ENCODE measurements around the gene KL. TPM values are rescaled to one million over a fixed set of nuclear protein-coding genes. Genes with fewer than 3 reads are reported as not detected.
A peak's percentile ranks its signal among the peaks of the same experiment; 100 is the strongest.

KL gene
- total RNA-seq, 4 donors from 2014 or later: 0.34 to 2.8 (median 1.8) TPM

GRCh38 chr13:32997399-32997798 lies 18.8 kb upstream of the KL start:
- WGBS, 2 donors: 89 to 96% methylated on average over 2 of the region's 2 CpGs
- no peak overlapping the region for H3K4me3 ChIP-seq (ENCODE audit: low read depth, poor library complexity, severe bottlenecking)
- no peak for DNase-seq (ENCODE audit: low spot score in 2 of 2)
- intact Hi-C loops (cut with DNase I; ENCODE audit: low total_unique reads): no loop called here
- TF ChIP-seq, protein P1, sequence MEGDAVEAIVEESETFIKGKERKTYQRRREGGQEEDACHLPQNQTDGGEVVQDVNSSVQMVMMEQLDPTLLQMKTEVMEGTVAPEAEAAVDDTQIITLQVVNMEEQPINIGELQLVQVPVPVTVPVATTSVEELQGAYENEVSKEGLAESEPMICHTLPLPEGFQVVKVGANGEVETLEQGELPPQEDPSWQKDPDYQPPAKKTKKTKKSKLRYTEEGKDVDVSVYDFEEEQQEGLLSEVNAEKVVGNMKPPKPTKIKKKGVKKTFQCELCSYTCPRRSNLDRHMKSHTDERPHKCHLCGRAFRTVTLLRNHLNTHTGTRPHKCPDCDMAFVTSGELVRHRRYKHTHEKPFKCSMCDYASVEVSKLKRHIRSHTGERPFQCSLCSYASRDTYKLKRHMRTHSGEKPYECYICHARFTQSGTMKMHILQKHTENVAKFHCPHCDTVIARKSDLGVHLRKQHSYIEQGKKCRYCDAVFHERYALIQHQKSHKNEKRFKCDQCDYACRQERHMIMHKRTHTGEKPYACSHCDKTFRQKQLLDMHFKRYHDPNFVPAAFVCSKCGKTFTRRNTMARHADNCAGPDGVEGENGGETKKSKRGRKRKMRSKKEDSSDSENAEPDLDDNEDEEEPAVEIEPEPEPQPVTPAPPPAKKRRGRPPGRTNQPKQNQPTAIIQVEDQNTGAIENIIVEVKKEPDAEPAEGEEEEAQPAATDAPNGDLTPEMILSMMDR (IDR thresholded peaks at IDR 0.05): no peak
- TF ChIP-seq POLR2A (IDR thresholded peaks at IDR 0.05): no peak

GRCh38 chr13:32998966-32999365 lies 17.3 kb upstream of the KL start:
- no peak for DNase-seq (ENCODE audit: low spot score in 2 of 2)
- intact Hi-C loops (cut with DNase I; ENCODE audit: low total_unique reads): no loop called here
- TF ChIP-seq, protein P1 (IDR thresholded peaks at IDR 0.05): no peak
- TF ChIP-seq POLR2A (IDR thresholded peaks at IDR 0.05): no peak
- 91 to 94% methylated on average over 5 of the region's 5 CpGs for WGBS, 2 donors
- H3K4me3 ChIP-seq (ENCODE audit: low read depth, poor library complexity, severe bottlenecking): no peak overlapping the region

- WGBS, 2 donors: 93 to 100% methylated on average over 1 of the region's 1 CpG
- intact Hi-C loops (cut with DNase I; ENCODE audit: low total_unique reads): no loop called here
- no peak for DNase-seq (ENCODE audit: low spot score in 2 of 2)
- H3K4me3 ChIP-seq (ENCODE audit: low read depth, poor library complexity, severe bottlenecking): no peak overlapping the region
- no peak for TF ChIP-seq POLR2A (IDR thresholded peaks at IDR 0.05)
- TF ChIP-seq, protein P1 (IDR thresholded peaks at IDR 0.05): no peak
Observed at GRCh38 chr13:33000365-33000764, 15.9 kb upstream of the KL start.

DNA sequence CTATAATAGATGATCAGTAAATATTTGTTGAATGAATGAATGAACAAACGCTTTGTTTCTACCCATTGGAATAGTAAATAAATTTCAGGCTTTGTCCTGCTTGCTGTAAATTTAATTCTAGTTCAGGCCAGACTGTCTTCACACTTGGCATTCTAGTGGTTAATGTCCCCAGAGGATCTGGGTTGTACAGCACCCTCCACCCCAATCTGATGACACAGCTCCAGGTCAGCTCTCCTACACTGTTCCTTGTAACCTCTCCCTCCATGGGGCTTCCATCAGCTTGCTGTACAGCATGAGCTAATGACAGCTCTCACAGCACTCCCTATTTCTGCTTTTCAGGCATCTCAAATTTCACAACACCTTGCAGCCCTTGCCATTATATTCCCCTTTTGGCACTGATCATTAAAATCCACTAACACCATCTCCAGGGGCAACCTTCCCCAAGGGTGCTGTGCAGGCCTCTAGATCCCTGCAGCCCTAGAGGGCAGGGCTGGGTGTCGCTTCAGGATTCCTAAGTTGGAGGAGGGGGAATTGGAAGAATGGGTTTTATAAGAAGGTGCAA lies 12.7 kb upstream of the KL start:
- WGBS, 2 donors: 86 to 91% methylated on average over 2 of the region's 2 CpGs
- no peak for DNase-seq (ENCODE audit: low spot score in 2 of 2)
- intact Hi-C loops (cut with DNase I; ENCODE audit: low total_unique reads): no loop called here
- H3K4me3 ChIP-seq (ENCODE audit: low read depth, poor library complexity, severe bottlenecking): no peak overlapping the region
- TF ChIP-seq, protein P1 (IDR thresholded peaks at IDR 0.05): no peak
- no peak for TF ChIP-seq POLR2A (IDR thresholded peaks at IDR 0.05)

GRCh38 chr13:33004511-33004910 lies 11.7 kb upstream of the KL start:
- 9 to 14% methylated on average over 3 of the region's 3 CpGs for WGBS, 2 donors
- no peak overlapping the region for H3K4me3 ChIP-seq (ENCODE audit: low read depth, poor library complexity, severe bottlenecking)
- intact Hi-C loops (cut with DNase I; ENCODE audit: low total_unique reads): no loop called here
- TF ChIP-seq, protein P1 (IDR thresholded peaks at IDR 0.05): no peak
- no peak for TF ChIP-seq POLR2A (IDR thresholded peaks at IDR 0.05)
- DNase-seq (ENCODE audit: low spot score in 2 of 2): peak in 1 of 2 donors; percentile 51

GRCh38 chr13:33006134-33006533 lies 10.1 kb upstream of the KL start:
- no peak overlapping the region for H3K4me3 ChIP-seq (ENCODE audit: low read depth, poor library complexity, severe bottlenecking)
- 71 to 77% methylated on average over 2 of the region's 2 CpGs for WGBS, 2 donors
- DNase-seq (ENCODE audit: low spot score in 2 of 2): no peak
- TF ChIP-seq, protein P1 (IDR thresholded peaks at IDR 0.05): no peak
- no peak for TF ChIP-seq POLR2A (IDR thresholded peaks at IDR 0.05)
- intact Hi-C loops (cut with DNase I; ENCODE audit: low total_unique reads): no loop called here
